A204.1 (cell line): ENCODE measurements around the gene PDHX.

Experiments
- FAIRE-seq: peaks from 2 replicates; lab custom pipeline; 2012; peaks lifted over from hg19 to GRCh38; lab: Jason Lieb, UNC

The PDHX gene

DNA sequence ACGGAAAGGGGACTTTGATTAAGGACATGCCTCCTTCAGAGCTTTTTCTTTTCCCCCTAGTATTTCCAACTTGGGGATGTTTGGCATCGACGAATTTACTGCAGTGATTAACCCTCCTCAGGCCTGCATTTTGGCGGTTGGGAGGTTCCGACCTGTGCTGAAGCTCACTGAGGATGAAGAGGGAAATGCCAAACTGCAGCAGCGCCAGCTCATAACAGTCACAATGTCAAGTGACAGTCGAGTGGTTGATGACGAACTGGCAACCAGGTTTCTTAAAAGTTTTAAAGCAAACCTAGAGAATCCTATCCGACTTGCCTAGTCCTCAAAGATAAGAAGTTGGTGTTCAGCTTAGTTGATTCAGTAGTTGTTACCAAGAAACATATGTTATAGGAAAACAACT lies 78.4 kb downstream of the PDHX start:
- no peak for FAIRE-seq

GRCh38 chr11:34996958-34997357 lies 80.5 kb downstream of the PDHX start:
- no peak for FAIRE-seq

- peak; percentile 90 for FAIRE-seq
Observed at GRCh38 chr11:34997952-34998528, 81.6 kb downstream of the PDHX start.

DNA sequence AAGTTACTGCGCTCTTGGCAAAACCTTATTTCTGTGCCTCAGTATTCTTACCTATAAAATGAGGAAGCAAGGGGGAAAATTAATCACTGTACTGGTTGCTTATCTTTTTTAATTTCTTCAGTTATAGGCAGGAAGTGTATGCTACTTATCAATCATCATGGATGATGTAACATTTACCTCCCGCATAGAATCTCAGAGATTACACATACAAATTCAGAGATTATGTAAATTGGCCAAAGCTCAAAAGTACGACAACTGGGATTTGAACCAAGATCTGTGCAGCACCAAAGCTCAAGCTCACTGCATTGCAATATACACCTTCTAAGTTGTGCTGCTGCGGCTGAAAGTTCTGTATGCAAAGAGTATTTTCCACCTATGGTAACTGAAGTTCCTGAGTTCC lies 83.0 kb downstream of the PDHX start:
- no peak for FAIRE-seq

GRCh38 chr11:35003186-35003585 lies 86.8 kb downstream of the PDHX start:
- no peak for FAIRE-seq

DNA sequence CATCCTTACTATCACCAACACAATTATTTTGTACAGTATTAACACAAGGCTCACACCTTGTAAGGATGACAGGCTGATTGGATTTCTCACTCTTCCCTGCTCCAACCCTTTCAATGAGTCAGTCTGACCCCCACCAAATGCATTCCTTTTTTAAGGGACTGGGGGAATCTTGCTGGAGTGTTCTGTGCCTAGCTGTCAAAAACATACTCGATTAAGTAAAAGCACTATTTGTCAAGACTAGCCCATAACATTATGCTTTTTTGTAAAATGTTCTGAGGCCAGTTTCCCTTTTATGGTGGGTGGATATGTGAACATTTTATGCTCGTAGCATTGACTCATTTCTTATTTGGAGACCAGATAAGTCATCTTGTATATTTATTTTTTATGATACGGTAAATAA lies 87.2 kb downstream of the PDHX start:
- FAIRE-seq, result no peak

GRCh38 chr11:35005141-35005780 lies 88.8 kb downstream of the PDHX start:
- FAIRE-seq, result no peak

DNA sequence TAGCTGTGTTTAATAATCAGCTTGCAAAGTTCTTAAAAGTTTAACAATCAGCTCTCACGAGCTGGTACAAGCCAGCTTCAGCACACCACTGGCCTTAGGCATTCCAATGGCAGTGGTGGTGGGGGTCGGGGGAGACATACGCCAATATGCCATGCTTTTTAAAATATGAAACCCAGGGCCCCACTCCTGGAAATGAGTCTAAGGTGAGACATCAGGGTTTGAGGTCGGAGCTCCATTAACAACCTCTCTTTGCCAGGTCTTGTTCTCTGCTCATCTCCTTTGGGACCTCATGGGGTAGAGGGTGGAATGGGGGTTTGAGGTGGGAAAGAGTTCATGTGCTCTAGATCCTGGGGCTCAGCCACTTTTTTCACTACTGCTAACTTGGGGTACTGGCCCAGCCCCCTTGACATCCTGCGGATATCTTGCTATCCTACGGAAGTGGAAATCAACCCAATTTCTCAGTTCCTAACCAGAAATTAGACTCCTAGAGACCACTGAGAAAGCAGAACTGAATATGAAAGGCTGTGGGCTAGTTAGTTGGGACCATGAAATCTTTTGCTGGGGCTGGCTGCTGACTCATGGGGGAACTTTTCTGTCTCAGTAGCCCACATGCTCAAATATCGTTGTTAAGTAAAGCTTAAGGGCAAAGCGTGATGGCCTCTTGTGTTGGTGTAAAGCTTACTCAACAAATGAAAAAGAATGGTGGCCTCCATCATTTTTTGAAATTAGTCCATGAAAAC lies 90.1 kb downstream of the PDHX start:
- no peak for FAIRE-seq

DNA sequence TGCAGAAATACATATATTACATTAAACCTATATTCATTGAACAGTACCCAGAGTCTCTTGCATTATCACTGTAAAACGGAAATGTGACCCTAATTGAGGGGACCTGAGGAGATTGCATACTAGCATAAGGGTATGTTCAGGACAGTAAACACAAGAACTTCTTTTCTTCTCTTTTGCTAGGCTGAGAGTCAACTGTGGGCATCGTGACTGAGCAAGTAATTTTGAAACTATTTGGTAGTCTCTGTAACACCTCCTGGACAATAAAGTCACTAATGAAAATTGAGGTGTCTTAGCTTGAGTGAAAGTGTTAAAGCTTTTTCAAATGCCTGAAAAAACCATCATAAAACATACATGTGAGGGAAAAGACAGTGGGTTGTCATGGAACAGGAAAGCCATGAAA lies 90.9 kb downstream of the PDHX start:
- no peak for FAIRE-seq

DNA sequence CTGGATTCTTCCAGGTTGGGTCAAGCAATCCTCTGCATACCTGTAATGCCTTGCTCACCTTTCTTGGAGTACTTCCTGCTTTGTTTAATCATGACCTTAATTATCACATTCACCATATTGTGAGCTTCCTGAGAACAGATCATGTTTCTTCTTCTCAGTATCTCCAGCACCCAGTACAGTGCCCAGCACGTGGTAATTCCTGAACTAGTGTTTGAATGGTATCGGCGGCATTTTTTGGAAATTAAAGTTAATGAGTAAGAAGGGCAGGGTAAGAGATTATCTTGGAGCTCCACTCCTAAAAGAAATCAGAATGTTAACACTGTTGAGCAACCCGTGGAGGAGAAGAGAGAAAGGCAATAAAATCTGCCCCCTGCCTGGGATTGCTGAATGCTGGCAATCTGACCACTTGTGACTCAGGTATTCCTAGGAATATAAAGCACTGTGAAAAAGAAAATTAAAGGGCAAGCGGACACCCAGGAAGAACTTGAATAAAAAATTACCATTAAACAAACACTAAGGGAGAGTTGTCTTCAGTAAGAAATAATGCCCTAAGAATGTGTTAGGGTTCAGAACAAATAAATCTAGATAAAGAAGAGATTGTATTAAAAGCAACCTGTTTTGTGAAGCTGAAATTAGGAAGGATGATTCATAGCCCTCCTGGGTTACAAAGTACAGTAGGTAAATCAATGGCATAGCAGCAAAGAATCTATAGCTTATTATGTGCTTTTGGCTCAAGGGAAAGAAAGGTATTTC lies 92.9 kb downstream of the PDHX start:
- FAIRE-seq, result no peak

GRCh38 chr11:35009944-35010342 lies 93.5 kb downstream of the PDHX start:
- FAIRE-seq, result no peak

DNA sequence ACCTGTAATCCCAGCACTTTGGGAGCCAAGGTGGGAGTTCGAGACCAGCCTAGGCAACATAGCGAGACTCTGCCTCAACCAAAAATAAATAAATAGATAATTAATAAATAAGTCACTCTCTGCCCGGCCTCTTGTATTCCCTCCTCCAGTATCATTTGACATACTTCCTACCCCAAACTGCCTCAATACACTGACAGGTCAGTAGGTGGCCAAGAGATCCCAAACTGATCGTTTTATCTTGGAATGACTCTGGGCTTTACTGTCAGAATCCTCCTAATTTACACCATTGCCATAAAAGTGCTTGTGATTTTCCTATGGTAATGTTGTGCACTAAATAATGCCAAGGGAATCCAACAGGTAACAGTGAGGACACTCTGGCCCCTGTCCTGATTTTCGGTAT lies 94.2 kb downstream of the PDHX start:
- no peak for FAIRE-seq

DNA sequence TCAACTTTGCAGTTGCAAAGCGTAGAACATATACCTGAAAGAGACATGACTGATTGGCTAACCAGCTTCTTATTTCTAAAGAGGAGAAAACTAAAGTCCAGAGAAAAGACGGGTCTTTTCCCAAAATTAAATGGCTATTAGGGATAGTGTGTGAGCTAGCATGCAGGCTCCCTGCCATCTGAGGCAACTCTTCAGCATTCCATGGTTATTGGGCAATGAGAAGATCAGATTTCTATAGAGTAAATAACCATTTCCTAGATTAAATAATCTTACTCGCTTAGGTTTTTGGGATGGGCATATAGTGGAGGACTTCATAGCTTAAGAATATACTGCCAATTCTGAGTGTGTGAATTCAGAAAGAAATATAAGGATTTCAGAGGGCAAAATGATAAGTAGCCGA lies 95.0 kb downstream of the PDHX start:
- FAIRE-seq, result no peak

DNA sequence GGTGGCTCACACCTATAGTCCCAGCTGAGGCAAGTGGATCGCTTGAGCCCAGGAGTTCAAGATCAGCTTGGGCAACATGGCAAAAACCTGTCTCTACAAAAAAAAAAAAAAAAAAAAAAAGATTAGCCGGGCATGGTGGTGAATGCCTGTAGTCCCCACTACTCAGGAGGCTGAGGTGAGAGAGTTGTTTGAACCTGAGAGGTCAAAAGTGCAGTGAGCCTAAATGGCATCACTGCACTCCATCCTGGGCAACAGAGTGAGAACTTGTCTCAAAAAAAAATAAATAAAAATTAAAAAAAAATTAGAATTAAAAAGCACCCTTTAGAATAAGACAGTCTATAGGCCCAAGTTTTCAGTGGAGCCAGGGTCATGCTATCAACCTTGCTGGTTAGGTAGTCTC lies 95.5 kb downstream of the PDHX start:
- no peak for FAIRE-seq

DNA sequence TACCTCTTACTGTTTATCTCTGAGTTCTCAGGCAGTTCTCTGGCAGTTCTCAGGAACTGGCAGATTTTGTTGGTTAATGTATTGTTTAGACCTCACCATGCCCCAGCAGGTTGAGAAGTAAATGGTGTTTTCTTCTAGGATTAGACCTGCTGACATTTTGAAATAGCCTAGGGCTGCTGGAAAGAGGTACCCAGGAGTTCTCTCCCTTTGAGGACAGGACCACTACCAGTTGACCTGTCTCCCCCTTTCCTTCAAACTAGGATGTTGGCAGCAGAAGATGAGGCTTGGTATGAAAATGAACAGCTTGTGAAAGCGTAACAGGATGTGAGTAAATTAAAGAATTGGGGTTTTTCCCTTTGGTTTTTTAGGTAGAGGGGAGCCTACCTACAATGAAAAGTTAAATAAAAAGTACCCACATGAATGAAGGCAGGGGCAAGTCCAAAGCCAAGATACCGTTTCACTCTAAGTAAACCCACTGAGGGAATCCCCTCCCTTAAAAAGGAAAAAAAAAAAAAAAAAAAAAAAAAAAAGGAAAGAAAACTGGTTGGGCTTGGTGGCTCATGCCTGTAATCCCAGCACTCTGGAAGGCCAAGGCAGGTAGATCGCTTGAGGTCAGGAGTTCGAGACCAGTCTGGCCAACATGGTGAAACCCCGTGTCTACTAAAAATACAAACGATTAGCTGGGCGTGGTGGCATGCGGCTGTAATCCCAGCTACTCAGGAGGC lies 96.2 kb downstream of the PDHX start:
- FAIRE-seq, result no peak

DNA sequence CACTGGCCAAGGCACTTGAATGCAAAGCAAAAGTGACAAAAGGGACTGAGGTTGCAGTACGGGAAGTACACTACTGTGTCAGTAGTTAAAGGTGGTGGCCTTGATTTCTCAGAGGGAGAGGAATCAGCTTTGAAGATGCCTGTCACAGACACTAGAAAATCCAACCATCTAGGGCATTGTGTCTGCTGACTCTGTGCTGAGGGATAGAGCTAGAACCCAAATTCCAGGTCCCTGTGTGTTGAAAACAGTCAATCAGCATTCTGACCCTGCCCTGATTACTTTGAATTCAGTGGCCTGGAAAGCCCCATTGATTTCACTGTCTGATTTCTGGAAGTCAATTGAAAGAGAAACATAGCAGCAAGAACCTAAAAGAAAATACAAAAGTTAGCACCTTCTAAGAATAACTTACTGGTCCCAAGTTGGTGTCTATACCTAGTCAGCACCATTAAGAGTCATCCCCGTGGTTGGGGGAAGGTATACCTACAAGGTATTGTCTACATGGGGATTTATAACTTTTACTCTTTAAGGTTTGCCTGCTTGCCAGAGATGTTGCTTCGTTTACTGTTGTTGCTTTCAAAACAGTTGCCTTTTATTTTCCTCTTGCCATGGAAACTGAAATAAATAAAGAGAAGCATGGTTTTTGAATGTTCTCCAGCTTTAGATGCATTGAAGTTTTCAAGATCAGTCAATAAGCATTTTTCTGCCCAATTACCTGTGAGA lies 97.3 kb downstream of the PDHX start:
- no peak for FAIRE-seq

DNA sequence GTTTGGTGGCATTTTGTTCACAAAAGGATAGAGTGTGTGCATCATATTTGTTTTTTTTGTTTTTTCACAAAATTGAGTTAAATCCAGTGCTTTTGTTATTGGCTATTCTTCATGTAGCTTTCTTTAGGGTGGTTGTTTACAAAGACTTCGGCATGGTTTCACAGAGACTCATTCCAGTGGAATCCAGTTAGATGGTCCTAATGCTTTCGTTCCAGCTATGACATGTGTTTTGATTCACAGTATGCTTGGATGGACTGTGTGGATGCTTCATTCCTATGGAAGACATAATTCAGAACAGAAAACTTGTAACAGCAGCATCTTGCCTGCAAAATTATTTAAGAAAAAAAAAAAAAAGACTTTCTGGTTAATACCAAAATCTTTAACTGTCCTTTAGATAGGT lies 97.9 kb downstream of the PDHX start:
- FAIRE-seq, result no peak

DNA sequence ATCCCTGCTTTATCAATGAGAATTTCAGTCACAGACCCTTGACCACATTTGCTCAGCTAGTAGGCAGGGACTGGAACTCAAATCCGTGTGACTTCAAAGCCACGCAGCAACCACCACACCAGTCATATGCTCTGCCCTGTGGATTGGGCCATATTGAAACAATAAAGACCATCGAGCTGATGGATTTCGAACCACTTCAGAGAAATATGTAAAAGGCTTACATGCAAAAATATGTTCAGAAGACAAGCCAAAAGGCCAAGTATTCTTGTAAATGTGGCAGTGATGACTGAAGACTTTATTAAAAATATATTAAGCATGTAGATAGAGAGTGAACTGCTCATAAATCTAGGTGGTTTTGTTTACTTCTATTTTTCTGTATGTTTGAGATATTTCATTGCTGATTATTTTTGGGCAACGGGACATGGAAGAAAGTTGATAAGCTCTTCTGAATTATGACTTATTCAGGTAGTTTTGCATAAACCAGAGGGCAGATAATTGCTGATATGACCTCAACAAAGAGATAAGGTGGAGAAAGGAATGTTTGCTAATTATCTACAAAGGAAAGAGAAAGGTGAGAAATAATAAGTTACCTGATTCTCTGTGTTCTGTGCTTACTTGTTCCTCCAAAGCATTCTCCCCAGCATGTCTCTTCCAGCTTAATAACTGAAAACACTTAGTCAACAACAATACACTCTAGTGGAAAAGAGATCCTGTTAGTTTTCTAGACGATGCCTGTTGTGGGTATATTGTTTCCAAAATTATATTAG lies 99.4 kb downstream of the PDHX start:
- FAIRE-seq, result no peak

DNA sequence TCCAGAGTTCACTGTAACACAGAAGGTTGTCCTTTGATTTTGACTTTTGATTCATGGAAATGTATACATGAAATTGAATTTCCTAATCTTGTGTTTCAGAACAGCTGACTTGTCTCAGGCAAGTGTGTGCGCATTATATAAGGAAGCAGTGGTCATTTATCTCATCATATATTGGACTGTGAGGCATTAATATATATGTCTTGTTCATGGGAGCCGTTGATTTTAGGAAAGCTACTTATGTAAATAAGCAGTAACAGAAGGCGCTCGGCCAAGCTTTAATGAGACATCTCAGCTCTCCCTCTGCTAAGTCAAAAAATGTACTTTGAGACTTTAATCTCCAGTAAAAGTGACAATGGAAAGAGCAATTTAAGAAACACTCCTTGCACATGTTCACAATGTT lies 100.5 kb downstream of the PDHX start:
- FAIRE-seq, result no peak

DNA sequence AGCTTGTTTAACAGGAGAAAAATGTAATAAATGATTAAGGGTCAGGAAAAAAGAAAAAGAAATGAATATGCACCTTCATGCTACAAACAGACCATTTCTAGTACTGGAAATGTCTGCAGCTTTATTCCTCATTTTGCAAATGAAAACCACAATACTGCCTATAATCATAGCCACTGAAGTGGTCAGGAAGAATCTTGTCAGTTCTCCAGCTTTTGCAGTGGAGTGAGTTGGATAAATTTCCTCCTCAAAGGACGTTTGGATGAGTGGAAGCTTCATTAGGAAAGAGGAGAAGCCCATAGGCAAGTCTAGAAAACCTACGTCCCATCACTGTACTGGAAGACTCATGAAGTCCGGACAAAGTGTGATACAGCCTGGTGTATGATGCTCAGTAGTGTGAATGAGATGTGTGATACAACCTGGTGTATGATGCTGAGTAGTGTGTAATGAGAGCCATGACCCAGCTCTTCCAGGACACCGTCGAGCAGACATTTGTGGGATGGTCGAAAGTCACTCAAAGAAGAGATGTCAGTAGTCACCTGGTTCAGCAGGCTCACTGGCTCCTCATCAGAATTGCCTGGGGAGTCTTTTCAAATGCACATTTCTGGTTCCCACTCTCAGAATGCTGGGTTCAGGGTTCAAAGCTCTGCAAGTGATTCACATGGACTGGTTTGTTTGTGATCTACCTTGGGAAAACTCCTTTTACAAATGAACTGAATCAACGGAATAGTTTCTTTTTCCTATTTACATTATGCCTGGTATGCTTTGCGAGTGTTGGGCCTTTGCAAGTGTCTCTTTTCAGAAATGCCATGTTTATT lies 101.3 kb downstream of the PDHX start:
- no peak for FAIRE-seq
